Heart right ventricle (tissue), 16 donors: ENCODE data around the gene LPP. TPM values are rescaled to one million over a fixed set of nuclear protein-coding genes. Genes with fewer than 3 reads are reported as not detected.

ENCODE experiments used
- ATAC-seq, 8 donors: fragments of 200-7000 bp; cut with Tn5 transposase; one replicate each; pipeline ENCODE4 v1.9.1; 2020; ENCODE audit warnings: mild to moderate bottlenecking in 8 of 8, moderate library complexity in 8 of 8, moderate number of reproducible peaks in 1 of 8
- DNase-seq, 2 donors: peaks; one replicate each; pipeline ENCODE4 v3.0.0-alpha.2; 2020
- H3K27ac ChIP-seq, 10 donors: fragments of 200-600 bp; sonication (generic) in 2 of 10; one replicate each; pipeline versions ENCODE4 v1.5.0 to v1.8.0; 2020 to 2022; ENCODE audit warnings: mild to moderate bottlenecking in 3 of 10
- H3K27me3 ChIP-seq, 7 donors: fragments of 200-600 bp; one replicate each; pipeline ENCODE4 v1.8.0; 2021 to 2022; ENCODE audit warnings: mild to moderate bottlenecking in 2 of 7
- H3K36me3 ChIP-seq, 9 donors: fragments of 200-600 bp; sonication (generic) in 1 of 9; one replicate each; pipeline versions ENCODE4 v1.5.0 to v1.8.0; 2020 to 2022; ENCODE audit warnings: mild to moderate bottlenecking in 2 of 9
- H3K4me1 ChIP-seq, 9 donors: fragments of 200-600 bp; sonication (generic) in 1 of 9; one replicate each; pipeline versions ENCODE4 v1.5.0 to v1.8.0; 2020 to 2022; ENCODE audit warnings: mild to moderate bottlenecking in 4 of 9
- H3K4me3 ChIP-seq, 10 donors: fragments of 200-600 bp; sonication (generic) in 2 of 10; one replicate each; pipeline versions ENCODE4 v1.5.0 to v1.8.0; 2020 to 2022; ENCODE audit warnings: mild to moderate bottlenecking in 7 of 10, moderate library complexity in 2 of 10
- H3K9me3 ChIP-seq, 11 donors: fragments of 200-600 bp in 10 of 11; sonication (generic) in 2 of 11; one replicate each; pipeline versions ENCODE4 v1.5.0 to v1.8.0; 2013 to 2022; ENCODE audit warnings: mild to moderate bottlenecking in 2 of 11, control low read depth in 1 of 11, moderate library complexity in 1 of 11
- CTCF ChIP-seq, 9 donors: fragments of 200-600 bp; sonication (generic) in 2 of 9; IDR thresholded peaks; one replicate each; pipeline versions ENCODE4 v1.5.0 to v1.8.0; 2021 to 2022; ENCODE audit warnings: antibody characterized with exemption in 9 of 9, mild to moderate bottlenecking in 5 of 9, moderate library complexity in 1 of 9
- WGBS, 2 donors: extraction: QIAGEN DNeasy Blood & Tissue Kit; methylation state at CpG; one replicate each; pipeline ENCODE4 v1.1.7; 2013; ENCODE audit warnings: inconsistent platforms in 1 of 2; 5-methylcytosine and 5-hydroxymethylcytosine counted together
- intact Hi-C, 10 donors: fragments of 100-400 bp; cut with DNase I; formaldehyde crosslinking; loops; one replicate each; pipeline versions ENCODE4 v1.11.1 to v1.14.2; 2022
- polyA plus RNA-seq, 2 donors: library from polyadenylated mRNA; stranded (reverse); fragments of 200-250 nt; gene quantifications; one replicate each; pipeline ENCODE4 v1.2.3, GENCODE V29; 2013
- total RNA-seq, 10 donors: library from RNA; stranded (reverse); fragmentation: NEBNext Ultra II Directional in 3 of 10; extraction: Animal tissue kit (Norgen Biotek cat#: 25700) in 3 of 10; gene quantifications; one replicate each; pipeline versions ENCODE4 v1.2.1 to v1.2.4, GENCODE V29; 2021 to 2023
- donor health status: Arrhythmogenic right ventricular cardiomyopathy.
- donor health status: ischemic (EF 13 %, LVEDD 7.1; RV severe dilation, severe dysfunction).
- donor health status: healthy with polysubstance abuse.
- donor health status: DM: no; HTN: yes; CAD: no.
- donor health status: DM: no; HTN: no; CAD: no.
- donor health status: ischemic (EF 25% LVEDD 6.9; RV normal size, moderate dysfunction).
- donor health status: ischemic (EF 25% LVEDD 5.7; RV mildly dilated, moderate dysfunction).
- donor health status: healthy.
- donor health status: DM: yes; HTN: yes; CAD: no.
- donor health status: Ischemic cardiomyopathy.
- donor health status: ischemic (EF 35%, LVEDD 5.7; RV mildly dilated, moderate dysfunction).
- donor health status: nonischemic (EF 11% LVEDD 7.7; RV severe dilation, severe dysfunction).
- donor health status: DM: yes; HTN: yes; CAD: no.
- donor health status: PGD.
- donor health status: ischemic (EF 29% LVEDD 5.4; RV normal size, mild dysfunction).
- donor health status: nonischemic (EF 23%, LVEDD 6.1; RV moderate dilation, normal function).

LPP gene
- total and polyA plus RNA-seq, 12 donors: 8.5 to 188 (median 140) TPM

GRCh38 chr3:188539037-188539436 lies 385.1 kb downstream of the LPP start:
- WGBS, 2 donors: 96 to 98% methylated on average over 3 of the region's 3 CpGs
- Histone ChIP-seq H3K4me3 (no peak overlapping the region), H3K36me3 (no peaks in the 10 kb centered on the region), H3K9me3 (no peaks in the 10 kb centered on the region), H3K27me3 (no peaks in the 10 kb centered on the region), H3K27ac (no peak overlapping the region), H3K4me1 (peaks cover 0 to 14% (median 0%) of the 10 kb centered on the region in 9 donors)
- ATAC-seq (no peak), DNase-seq (no peak)
- TF ChIP-seq CTCF (IDR thresholded peaks at IDR 0.05): no peak
- intact Hi-C loops: loop anchor here in 1 of 10 donors (10.0 kb wide), 1 partner anchor 116 kb away; no protein-coding TSS in a partner anchor

- peaks cover 0 to 10% (median 0%) of the 10 kb centered on the region in 9 donors for H3K4me1 ChIP-seq
- ATAC-seq: no peak
Measured at GRCh38 chr3:188539631-188540194, 385.8 kb downstream of the LPP start.

GRCh38 chr3:188542196-188542595 lies 388.2 kb downstream of the LPP start:
- TF ChIP-seq CTCF (IDR thresholded peaks at IDR 0.05): no peak

More at GRCh38 chr3:188539631-188540194, 385.8 kb downstream of the LPP start:
- Histone ChIP-seq H3K36me3 (no peaks in the 10 kb centered on the region), H3K27ac (no peak overlapping the region), H3K4me3 (no peak overlapping the region), H3K27me3 (no peaks in the 10 kb centered on the region), H3K9me3 (no peaks in the 10 kb centered on the region)
- intact Hi-C loops: loop anchor here in 1 of 10 donors (10.0 kb wide), 1 partner anchor 115 kb away; no protein-coding TSS in a partner anchor
- DNase-seq: no peak
- TF ChIP-seq CTCF (IDR thresholded peaks at IDR 0.05): no peak

GRCh38 chr3:188544012-188544411 lies 390.1 kb downstream of the LPP start:
- Histone ChIP-seq H3K27ac (no peak overlapping the region), H3K4me3 (no peak overlapping the region), H3K9me3 (no peaks in the 10 kb centered on the region), H3K4me1 (peaks cover 0 to 15% (median 5%) of the 10 kb centered on the region in 9 donors), H3K36me3 (peaks cover 0 to 4% (median 0%) of the 10 kb centered on the region in 9 donors), H3K27me3 (no peaks in the 10 kb centered on the region)
- intact Hi-C loops: no loop called here
- ATAC-seq (no peak), DNase-seq (no peak)
- TF ChIP-seq CTCF (IDR thresholded peaks at IDR 0.05): no peak

More at GRCh38 chr3:188542196-188542595, 388.2 kb downstream of the LPP start:
- no peaks in the 10 kb centered on the region for H3K9me3 ChIP-seq
- peaks cover 0 to under 1% (median 0%) of the 10 kb centered on the region in 9 donors for H3K36me3 ChIP-seq
- peaks cover 0 to 12% (median 5%) of the 10 kb centered on the region in 9 donors for H3K4me1 ChIP-seq
- 57 to 85% methylated on average over 1 of the region's 1 CpG for WGBS, 2 donors
- H3K4me3 ChIP-seq: no peak overlapping the region
- H3K27me3 ChIP-seq: no peaks in the 10 kb centered on the region
- H3K27ac ChIP-seq: no peak overlapping the region
- DNase-seq: no peak
- intact Hi-C loops: no loop called here
- no peak for ATAC-seq
